Naive thymus-derived CD4-positive, alpha-beta T cell (primary cell): Measurements from ENCODE around the gene MED12L. TPM values are rescaled to one million over a fixed set of nuclear protein-coding genes. Genes with fewer than 3 reads are reported as not detected.

Source experiments
- ATAC-seq: fragments of 150-1000 bp; cut with Tn5 transposase; 2 replicates; pipeline ENCODE4 v1.10.0; 2021; ENCODE audit warnings: mild to moderate bottlenecking, moderate library complexity
- CTCF ChIA-PET: fragments of 350-600 bp; sonication (Branson Sonifier 250); formaldehyde crosslinking; loops from one replicate; lab custom pipeline; 2021; ENCODE audit warnings: antibody characterized with exemption; lab: Charles Lee
- POLR2A ChIA-PET: fragments of 350-600 bp; sonication (Branson Sonifier 250); formaldehyde crosslinking; loops from one replicate; lab custom pipeline; 2021; ENCODE audit warnings: antibody characterized with exemption, inconsistent platforms; lab: Charles Lee
- DNase-seq, 9 donors: peaks; one replicate each; pipeline versions ENCODE4 v3.0.0 to v3.0.0-alpha.2; 2020 to 2022; ENCODE audit warnings: mixed read lengths in 1 of 9
- H3K27ac ChIP-seq: one replicate; pipeline ENCODE4 v1.7.0; 2013; ENCODE audit warnings: mild to moderate bottlenecking, low read depth, low read length, moderate library complexity
- H3K27me3 ChIP-seq, 2 donors: one replicate each; pipeline ENCODE4 v1.7.0; 2013; ENCODE audit warnings: low read length in 2 of 2, mild to moderate bottlenecking in 2 of 2, moderate library complexity in 2 of 2; ENCODE audit not compliant: control insufficient read depth in 2 of 2, insufficient read depth in 2 of 2
- H3K36me3 ChIP-seq, 3 experiments: 1 replicate in 2 of 3; 2 replicates in 1 of 3; pipeline ENCODE4 v1.7.0; 2013; ENCODE audit warnings: low read length in 3 of 3, mild to moderate bottlenecking in 3 of 3, moderate library complexity in 1 of 3; ENCODE audit not compliant: insufficient read depth in 3 of 3, control insufficient read depth in 2 of 3
- H3K4me1 ChIP-seq, 2 donors: one replicate each; pipeline ENCODE4 v1.7.0; 2013; ENCODE audit warnings: low read length in 2 of 2, mild to moderate bottlenecking in 2 of 2, moderate library complexity in 1 of 2; ENCODE audit not compliant: control insufficient read depth in 2 of 2, insufficient read depth in 2 of 2
- H3K4me3 ChIP-seq: 2 replicates; pipeline ENCODE4 v1.7.0; 2013; ENCODE audit warnings: mild to moderate bottlenecking, low read length
- H3K9me3 ChIP-seq, 3 experiments: 1 replicate in 2 of 3; 2 replicates in 1 of 3; pipeline ENCODE4 v1.7.0; 2013; ENCODE audit warnings: low read length in 3 of 3; ENCODE audit not compliant: control insufficient read depth in 2 of 3
- H3K27ac Mint-ChIP-seq, 9 donors: one replicate each; pipeline ENCODE4 v1.8.0; 2020 to 2022; ENCODE audit warnings: mixed read lengths in 9 of 9, mild to moderate bottlenecking in 8 of 9, moderate library complexity in 5 of 9, inconsistent platforms in 2 of 9
- H3K27me3 Mint-ChIP-seq, 5 donors: one replicate each; pipeline ENCODE4 v1.8.0; 2021 to 2022; ENCODE audit warnings: mixed read lengths in 5 of 5, mild to moderate bottlenecking in 1 of 5
- H3K36me3 Mint-ChIP-seq, 5 donors: one replicate each; pipeline ENCODE4 v1.8.0; 2020 to 2022; ENCODE audit warnings: mixed read lengths in 5 of 5, mild to moderate bottlenecking in 3 of 5, inconsistent platforms in 1 of 5
- H3K4me1 Mint-ChIP-seq, 7 donors: one replicate each; pipeline ENCODE4 v1.8.0; 2020 to 2022; ENCODE audit warnings: mixed read lengths in 7 of 7, mild to moderate bottlenecking in 3 of 7, inconsistent platforms in 1 of 7
- H3K4me3 Mint-ChIP-seq, 10 donors: one replicate each; pipeline ENCODE4 v1.8.0; 2020 to 2022; ENCODE audit warnings: mild to moderate bottlenecking in 10 of 10, mixed read lengths in 10 of 10, moderate library complexity in 6 of 10, inconsistent platforms in 2 of 10
- H3K9me3 Mint-ChIP-seq, 11 donors: one replicate each; pipeline ENCODE4 v1.8.0; 2020 to 2022; ENCODE audit warnings: mixed read lengths in 11 of 11, mild to moderate bottlenecking in 4 of 11, inconsistent platforms in 1 of 11, moderate library complexity in 1 of 11
- intact Hi-C, 2 donors: fragments of 100-400 bp; cut with micrococcal nuclease; formaldehyde crosslinking; loops; one replicate each; pipeline ENCODE4 v1.15.1; 2023
- polyA plus RNA-seq, 2 donors: library from polyadenylated mRNA; unstranded; fragments of 300-500 nt; fragmentation: Illumina TruSeq; gene quantifications; one replicate each; pipeline ENCODE4 v1.2.3, GENCODE V29; 2021
- total RNA-seq, 6 experiments: library from RNA in 5 of 6; stranded (reverse) in 5 of 6; gene quantifications; 1 replicate in 5 of 6; 2 replicates in 1 of 6; pipeline ENCODE4 v1.2.3 and lab custom pipeline; 2021 to 2026

MED12L gene
- total and polyA plus RNA-seq, 7 experiments from 2014 or later: 0.32 to 4.9 (median 0.68) TPM; not detected in 2

- no peak overlapping the region for H3K4me3 Mint-ChIP-seq
- no peak for DNase-seq
- ATAC-seq: no peak
- intact Hi-C loops: loop anchor here (2.0 to 5.0 kb wide), 6 partner anchors 13 to 557 kb away; partner anchors contain the start of genes P2RY13 (in 2 of the 2), GPR171 (in 1 of the 2) and SIAH2 (in 1 of the 2)
- Histone ChIP-seq H3K36me3 (no peaks in the 10 kb centered on the region), H3K4me3 (no peak overlapping the region), H3K27ac (no peak overlapping the region), H3K9me3 (no peaks in the 10 kb centered on the region), H3K4me1 (peaks cover 11 to 14% of the 10 kb centered on the region in 2 donors), H3K27me3 (no peaks in the 10 kb centered on the region)
- H3K27me3 Mint-ChIP-seq: no peaks in the 10 kb centered on the region
- CTCF ChIA-PET: interaction anchor here (0.7 to 7.4 kb wide), 9 partner anchors 14 to 125 kb away, joined by 3 to 133 read pairs (median 7); no protein-coding TSS in a partner anchor
- no peaks in the 10 kb centered on the region for H3K36me3 Mint-ChIP-seq
- H3K9me3 Mint-ChIP-seq: no peaks in the 10 kb centered on the region
- H3K4me1 Mint-ChIP-seq: peaks cover 8 to 61% (median 24%) of the 10 kb centered on the region in 7 donors
- POLR2A ChIA-PET: interaction anchor here (0.7 to 5.8 kb wide), 4 partner anchors 54 to 115 kb away, joined by 3 to 39 read pairs (median 5); no protein-coding TSS in a partner anchor
- peak overlapping the region in 1 of 9 donors; percentile 62 for H3K27ac Mint-ChIP-seq
Measured at GRCh38 chr3:151281671-151282324, 196.3 kb downstream of the MED12L start.

- H3K9me3 ChIP-seq: no peaks in the 10 kb centered on the region
- CTCF ChIA-PET: interaction anchor here (0.7 to 7.4 kb wide), 10 partner anchors 15 to 130 kb away, joined by 3 to 133 read pairs (median 5); no protein-coding TSS in a partner anchor
- ATAC-seq: peak; percentile 76
- no peak overlapping the region for H3K27ac ChIP-seq
- H3K4me1 Mint-ChIP-seq: peaks cover 7 to 57% (median 18%) of the 10 kb centered on the region in 7 donors
- H3K27ac Mint-ChIP-seq: peak overlapping the region in 1 of 9 donors; percentile 56
- POLR2A ChIA-PET: interaction anchor here (5.8 kb wide), 1 partner anchor 55 kb away, joined by 39 read pairs; no protein-coding TSS in a partner anchor
- H3K4me3 Mint-ChIP-seq: peak overlapping the region in 1 of 10 donors; percentile 41
- H3K4me1 ChIP-seq: peaks cover 6 to 9% of the 10 kb centered on the region in 2 donors
- H3K27me3 Mint-ChIP-seq: no peaks in the 10 kb centered on the region
- H3K27me3 ChIP-seq: no peaks in the 10 kb centered on the region
- no peaks in the 10 kb centered on the region for H3K9me3 Mint-ChIP-seq
- H3K36me3 Mint-ChIP-seq: no peaks in the 10 kb centered on the region
- peak in 7 of 9 donors; percentile 39 to 74 (median 68) for DNase-seq
- no peaks in the 10 kb centered on the region for H3K36me3 ChIP-seq
- intact Hi-C loops: loop anchor here (1.0 to 5.0 kb wide), 14 partner anchors 14 to 635 kb away; partner anchors contain the start of genes GPR171 (in 2 of the 2), P2RY13 (in 2 of the 2) and SIAH2 (in 1 of the 2)
- H3K4me3 ChIP-seq: no peak overlapping the region
Measured at GRCh38 chr3:151282921-151283320, 197.5 kb downstream of the MED12L start.

GRCh38 chr3:151283387-151283786, 197.9 kb downstream of the MED12L start:
- peaks cover 4 to 5% of the 10 kb centered on the region in 2 donors for H3K4me1 ChIP-seq
- Mint-ChIP-seq H3K27ac (peak overlapping the region in 2 of 9 donors; percentile 11 to 56), H3K27me3 (no peaks in the 10 kb centered on the region), H3K4me1 (peaks cover 4 to 52% (median 13%) of the 10 kb centered on the region in 7 donors), H3K4me3 (peak overlapping the region in 1 of 10 donors; percentile 41), H3K36me3 (no peaks in the 10 kb centered on the region), H3K9me3 (no peaks in the 10 kb centered on the region)
- no peak overlapping the region for H3K4me3 ChIP-seq
- ChIA-PET POLR2A (interaction anchor here (5.8 kb wide), 1 partner anchor 55 kb away, joined by 39 read pairs; no protein-coding TSS in a partner anchor), CTCF (interaction anchor here (1.1 to 7.4 kb wide), 6 partner anchors 48 to 121 kb away, joined by 3 to 133 read pairs (median 17); no protein-coding TSS in a partner anchor)
- ATAC-seq: peak; percentile 31
- intact Hi-C loops: loop anchor here (1.0 to 5.0 kb wide), 14 partner anchors 15 to 635 kb away; partner anchors contain the start of genes GPR171 (in 2 of the 2), P2RY13 (in 2 of the 2) and SIAH2 (in 1 of the 2)
- H3K36me3 ChIP-seq: no peaks in the 10 kb centered on the region
- no peak overlapping the region for H3K27ac ChIP-seq
- H3K27me3 ChIP-seq: no peaks in the 10 kb centered on the region
- H3K9me3 ChIP-seq: no peaks in the 10 kb centered on the region
- DNase-seq: no peak

- intact Hi-C loops: loop anchor here (1.0 to 5.0 kb wide), 14 partner anchors 15 to 634 kb away; partner anchors contain the start of genes GPR171 (in 2 of the 2), P2RY13 (in 2 of the 2) and SIAH2 (in 1 of the 2)
- Mint-ChIP-seq H3K27me3 (no peaks in the 10 kb centered on the region), H3K4me1 (peaks cover under 1 to 46% (median 7%) of the 10 kb centered on the region in 7 donors), H3K4me3 (peak overlapping the region in 1 of 10 donors; percentile 58), H3K36me3 (no peaks in the 10 kb centered on the region), H3K9me3 (no peaks in the 10 kb centered on the region), H3K27ac (peak overlapping the region in 4 of 9 donors; percentile 11 to 59 (median 51))
- H3K27me3 ChIP-seq: no peaks in the 10 kb centered on the region
- no peak overlapping the region for H3K27ac ChIP-seq
- H3K4me1 ChIP-seq: no peaks in the 10 kb centered on the region
- H3K36me3 ChIP-seq: no peaks in the 10 kb centered on the region
- ChIA-PET CTCF (interaction anchor here (1.1 to 2.4 kb wide), 3 partner anchors 48 to 116 kb away, joined by 3 to 19 read pairs (median 15); no protein-coding TSS in a partner anchor), POLR2A (no interaction called here)
- H3K4me3 ChIP-seq: no peak overlapping the region
- DNase-seq (peak in 1 of 9 donors; percentile 48), ATAC-seq (no peak)
- H3K9me3 ChIP-seq: no peaks in the 10 kb centered on the region
Measured at GRCh38 chr3:151283907-151284461, 198.5 kb downstream of the MED12L start.

- Histone ChIP-seq H3K4me1 (no peaks in the 10 kb centered on the region), H3K4me3 (no peak overlapping the region), H3K36me3 (no peaks in the 10 kb centered on the region), H3K27me3 (no peaks in the 10 kb centered on the region), H3K27ac (no peak overlapping the region), H3K9me3 (no peaks in the 10 kb centered on the region)
- ChIA-PET POLR2A (interaction anchor here (0.6 to 0.8 kb wide), 2 partner anchors 50 to 71 kb away, joined by 3 to 5 read pairs; no protein-coding TSS in a partner anchor), CTCF (interaction anchor here (1.0 to 2.5 kb wide), 3 partner anchors 58 to 117 kb away, joined by 4 to 13 read pairs (median 6); no protein-coding TSS in a partner anchor)
- ATAC-seq: no peak
- H3K9me3 Mint-ChIP-seq: no peaks in the 10 kb centered on the region
- intact Hi-C loops: no loop called here
- no peak for DNase-seq
- no peak overlapping the region for H3K27ac Mint-ChIP-seq
- H3K27me3 Mint-ChIP-seq: no peaks in the 10 kb centered on the region
- no peaks in the 10 kb centered on the region for H3K36me3 Mint-ChIP-seq
- peaks cover 0 to 37% (median 0%) of the 10 kb centered on the region in 7 donors for H3K4me1 Mint-ChIP-seq
- no peak overlapping the region for H3K4me3 Mint-ChIP-seq
Measured at GRCh38 chr3:151285940-151286339, 200.5 kb downstream of the MED12L start.

- ATAC-seq (no peak), DNase-seq (no peak)
- H3K27me3 ChIP-seq: no peaks in the 10 kb centered on the region
- Mint-ChIP-seq H3K9me3 (no peaks in the 10 kb centered on the region), H3K4me1 (peaks cover 0 to 9% (median 0%) of the 10 kb centered on the region in 7 donors), H3K27me3 (peaks cover 0 to 13% (median 0%) of the 10 kb centered on the region in 5 donors), H3K4me3 (no peak overlapping the region), H3K36me3 (no peaks in the 10 kb centered on the region), H3K27ac (no peak overlapping the region)
- H3K4me1 ChIP-seq: no peaks in the 10 kb centered on the region
- no peaks in the 10 kb centered on the region for H3K36me3 ChIP-seq
- H3K9me3 ChIP-seq: no peaks in the 10 kb centered on the region
- CTCF ChIA-PET: interaction anchor here (0.9 to 1.5 kb wide), 2 partner anchors 9 to 121 kb away, joined by 3 to 7 read pairs; no protein-coding TSS in a partner anchor
- intact Hi-C loops: no loop called here
- H3K27ac ChIP-seq: no peak overlapping the region
- no peak overlapping the region for H3K4me3 ChIP-seq
- POLR2A ChIA-PET: no interaction called here
Measured at GRCh38 chr3:151289445-151289844, 204.0 kb downstream of the MED12L start.
